Measurements from ENCODE around the gene MPHOSPH8.
"Not testable (repeated sequence)": the region's sequence is repeated elsewhere in the genome, so short reads cannot be mapped to it uniquely, and the experiment has no call there.

MPHOSPH8 gene

GRCh38 chr13:19670147-19670546 lies 36.7 kb downstream of the MPHOSPH8 start:
- intact Hi-C loops (cut with DNase I), result no loop called here
- no peak for DNase-seq

GRCh38 chr13:19672990-19673389 lies 39.5 kb downstream of the MPHOSPH8 start:
- peak in 25 of 42 donors; percentile 19 to 77 (median 41) for DNase-seq
- intact Hi-C loops (cut with DNase I), result no loop called here

GRCh38 chr13:19673473-19674430 lies 40.3 kb downstream of the MPHOSPH8 start:
- intact Hi-C loops (cut with DNase I), result no loop called here
- no peak for DNase-seq

- no peak for DNase-seq
- intact Hi-C loops (cut with DNase I), result no loop called here
Measured at GRCh38 chr13:19674898-19675297, 41.4 kb downstream of the MPHOSPH8 start.

GRCh38 chr13:19676168-19676567 lies 42.7 kb downstream of the MPHOSPH8 start:
- intact Hi-C loops (cut with DNase I), result no loop called here
- no peak for DNase-seq

GRCh38 chr13:19680751-19681150 lies 47.3 kb downstream of the MPHOSPH8 start:
- no peak for DNase-seq
- intact Hi-C loops (cut with DNase I), result no loop called here

- intact Hi-C loops (cut with DNase I), result no loop called here
- no peak for DNase-seq
Measured at GRCh38 chr13:19681517-19681916, 48.1 kb downstream of the MPHOSPH8 start.

- no peak for DNase-seq
- intact Hi-C loops (cut with DNase I), result no loop called here
Measured at GRCh38 chr13:19685034-19685433, 51.6 kb downstream of the MPHOSPH8 start.

- intact Hi-C loops (cut with DNase I), result no loop called here
Measured at GRCh38 chr13:19685437-19685836, 52.0 kb downstream of the MPHOSPH8 start.

GRCh38 chr13:19691447-19691846 lies 58.0 kb downstream of the MPHOSPH8 start:
- DNase-seq; intact Hi-C loops (cut with DNase I): not testable (repeated sequence)

More at GRCh38 chr13:19685437-19685836, 52.0 kb downstream of the MPHOSPH8 start:
- no peak for DNase-seq

GRCh38 chr13:19695428-19695827 lies 62.0 kb downstream of the MPHOSPH8 start:
- intact Hi-C loops (cut with DNase I), result no loop called here

GRCh38 chr13:19695829-19696228 lies 62.4 kb downstream of the MPHOSPH8 start:
- no peak for DNase-seq
- intact Hi-C loops (cut with DNase I), result no loop called here

More at GRCh38 chr13:19695428-19695827, 62.0 kb downstream of the MPHOSPH8 start:
- DNase-seq, result no peak

- intact Hi-C loops (cut with DNase I); DNase-seq: not testable (repeated sequence)
Measured at GRCh38 chr13:19700963-19701362, 67.5 kb downstream of the MPHOSPH8 start.

GRCh38 chr13:19701619-19702018 lies 68.2 kb downstream of the MPHOSPH8 start:
- intact Hi-C loops (cut with DNase I); DNase-seq: not testable (repeated sequence)

- intact Hi-C loops (cut with DNase I); DNase-seq: not testable (repeated sequence)
Measured at GRCh38 chr13:19704256-19704655, 70.8 kb downstream of the MPHOSPH8 start.

GRCh38 chr13:19709039-19709438 lies 75.6 kb downstream of the MPHOSPH8 start:
- intact Hi-C loops (cut with DNase I); DNase-seq: not testable (repeated sequence)

GRCh38 chr13:19709782-19710181 lies 76.3 kb downstream of the MPHOSPH8 start:
- intact Hi-C loops (cut with DNase I); DNase-seq: not testable (repeated sequence)

GRCh38 chr13:19713186-19713965 lies 79.9 kb downstream of the MPHOSPH8 start:
- no peak for DNase-seq
- intact Hi-C loops (cut with DNase I), result no loop called here

- intact Hi-C loops (cut with DNase I), result no loop called here
- DNase-seq, result no peak
Measured at GRCh38 chr13:19720039-19720438, 86.6 kb downstream of the MPHOSPH8 start.
